ENCODE results near the gene DPYD. TPM values are rescaled to one million over a fixed set of nuclear protein-coding genes. Genes with fewer than 3 reads are reported as not detected.

The DPYD gene
- total RNA-seq, 4 donors from 2014 or later, result 30.6 to 58.4 (median 35.4) TPM

DNA sequence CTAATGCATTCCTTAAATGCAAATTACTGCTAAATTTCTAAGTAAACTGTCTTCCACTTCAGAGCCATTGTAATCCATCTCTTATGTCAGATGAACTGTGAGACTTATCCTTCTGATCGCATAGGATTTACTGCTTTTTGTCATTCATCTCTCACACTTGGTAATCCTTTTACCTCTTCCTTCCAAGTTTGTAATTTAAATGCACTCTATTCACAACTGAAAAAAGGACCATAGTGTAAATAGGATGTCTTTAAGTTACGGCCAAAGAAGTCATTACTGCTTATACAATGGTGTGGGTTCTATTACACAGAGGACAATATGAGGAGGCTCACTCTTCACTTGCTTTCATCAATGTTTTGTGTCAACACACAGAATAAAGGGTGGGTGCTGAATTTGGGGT is 806.0 kb downstream of the DPYD start:
- no peak for DNase-seq
- 76% methylated on average over 2 of the region's 2 CpGs for WGBS, 2 donors
- no peak for TF ChIP-seq CTCF (IDR thresholded peaks at IDR 0.05)
- no peak for TF ChIP-seq POLR2A (IDR thresholded peaks at IDR 0.05)
- H3K4me1 ChIP-seq, result no peaks in the 10 kb centered on the region
- no peaks in the 10 kb centered on the region for H3K27me3 ChIP-seq
- no peaks in the 10 kb centered on the region for H3K36me3 ChIP-seq
- intact Hi-C loops (cut with DNase I), result no loop called here
- no peaks in the 10 kb centered on the region for H3K9me3 ChIP-seq
- H3K27ac ChIP-seq, result no peak overlapping the region
- H3K4me3 ChIP-seq, result no peak overlapping the region

DNA sequence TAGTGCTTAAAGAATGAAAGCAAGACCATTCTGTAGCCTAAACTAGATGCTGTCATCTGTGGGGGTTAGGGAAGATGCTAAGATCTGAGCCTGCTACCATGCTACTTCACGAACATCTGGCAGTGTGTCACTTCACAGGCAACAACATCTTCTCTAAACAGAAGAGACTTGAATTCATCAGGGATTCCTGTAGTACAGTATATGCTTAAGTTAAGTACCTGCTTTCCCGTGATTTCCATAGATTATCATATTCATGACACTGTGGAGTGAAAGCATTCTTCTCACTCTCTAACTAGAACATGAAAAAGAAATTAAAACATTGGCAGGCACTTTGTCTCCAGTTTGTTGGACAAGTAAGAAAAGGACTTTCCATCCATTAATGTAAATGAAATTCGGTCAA is 808.4 kb downstream of the DPYD start:
- H3K36me3 ChIP-seq, result no peaks in the 10 kb centered on the region
- 71 to 85% methylated on average over 3 of the region's 3 CpGs for WGBS, 2 donors
- H3K4me3 ChIP-seq, result no peak overlapping the region
- TF ChIP-seq POLR2A (IDR thresholded peaks at IDR 0.05) (no peak), CTCF (IDR thresholded peaks at IDR 0.05) (no peak)
- H3K27me3 ChIP-seq, result no peaks in the 10 kb centered on the region
- intact Hi-C loops (cut with DNase I), result no loop called here
- H3K4me1 ChIP-seq, result no peaks in the 10 kb centered on the region
- H3K9me3 ChIP-seq, result no peaks in the 10 kb centered on the region
- no peak overlapping the region for H3K27ac ChIP-seq
- DNase-seq, result no peak

GRCh38 chr1:97108179-97108578 is 812.7 kb downstream of the DPYD start:
- Histone ChIP-seq H3K27ac (no peak overlapping the region), H3K27me3 (no peaks in the 10 kb centered on the region), H3K9me3 (no peaks in the 10 kb centered on the region), H3K4me3 (no peak overlapping the region), H3K4me1 (no peaks in the 10 kb centered on the region), H3K36me3 (no peaks in the 10 kb centered on the region)
- no peak for DNase-seq
- intact Hi-C loops (cut with DNase I), result no loop called here
- WGBS, 2 donors, result 70 to 90% methylated on average over 1 of the region's 1 CpG
- TF ChIP-seq CTCF (IDR thresholded peaks at IDR 0.05) (no peak), POLR2A (IDR thresholded peaks at IDR 0.05) (no peak)

DNA sequence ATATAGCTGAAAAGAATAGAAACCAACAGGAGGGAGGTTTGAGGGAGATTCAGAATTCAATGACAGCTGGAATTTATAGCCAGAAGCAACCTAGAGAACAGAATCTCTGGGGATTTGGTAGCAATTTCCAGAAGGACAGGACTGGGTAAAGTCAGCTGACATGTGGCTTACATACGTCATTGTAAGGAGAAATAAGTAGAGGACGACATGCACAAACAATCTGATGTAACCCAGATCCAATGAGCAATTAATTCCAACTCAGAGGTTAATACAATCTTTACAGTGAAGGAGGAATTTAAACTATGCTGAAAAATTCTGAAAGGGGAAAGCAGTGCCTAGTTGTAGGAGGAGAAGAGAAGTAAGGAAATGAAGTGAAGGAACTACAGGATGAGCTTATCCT is 815.3 kb downstream of the DPYD start:
- Histone ChIP-seq H3K27ac (no peak overlapping the region), H3K27me3 (no peaks in the 10 kb centered on the region), H3K36me3 (no peaks in the 10 kb centered on the region), H3K4me3 (no peak overlapping the region), H3K4me1 (no peaks in the 10 kb centered on the region), H3K9me3 (no peaks in the 10 kb centered on the region)
- 64 to 84% methylated on average over 2 of the region's 2 CpGs for WGBS, 2 donors
- TF ChIP-seq CTCF (IDR thresholded peaks at IDR 0.05), result no peak
- DNase-seq, result no peak
- intact Hi-C loops (cut with DNase I), result no loop called here

DNA sequence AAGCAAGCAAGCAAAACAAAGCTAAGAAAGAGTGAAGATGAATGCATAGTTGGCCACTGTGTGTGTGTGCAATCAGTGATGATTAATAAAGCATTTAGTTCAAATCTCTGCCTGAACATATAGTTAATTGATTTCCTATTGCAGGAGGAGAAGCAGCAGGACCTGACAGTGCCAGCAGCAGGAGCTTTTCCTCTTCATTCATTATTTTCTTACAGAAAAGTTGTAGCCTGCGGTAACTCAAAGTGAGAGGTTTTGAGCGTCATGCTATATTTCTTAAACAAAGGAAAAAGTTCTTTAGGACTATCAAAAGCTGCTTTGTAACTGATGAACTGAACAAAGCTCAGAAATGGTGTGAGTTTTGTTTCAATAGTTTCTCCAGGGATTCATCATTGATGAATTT is 819.3 kb downstream of the DPYD start:
- intact Hi-C loops (cut with DNase I), result no loop called here
- no peak overlapping the region for H3K4me3 ChIP-seq
- no peaks in the 10 kb centered on the region for H3K27me3 ChIP-seq
- no peak overlapping the region for H3K27ac ChIP-seq
- peaks cover 0 to 18% (median 0%) of the 10 kb centered on the region in 3 donors for H3K36me3 ChIP-seq
- no peaks in the 10 kb centered on the region for H3K9me3 ChIP-seq
- no peak for DNase-seq
- TF ChIP-seq POLR2A (IDR thresholded peaks at IDR 0.05), result no peak
- no peak for TF ChIP-seq CTCF (IDR thresholded peaks at IDR 0.05)
- H3K4me1 ChIP-seq, result no peaks in the 10 kb centered on the region
- WGBS, 2 donors, result 60 to 80% methylated on average over 2 of the region's 2 CpGs
